ENCODE results near the gene BUD13. TPM values are rescaled to one million over a fixed set of nuclear protein-coding genes. Genes with fewer than 3 reads are reported as not detected.
A peak's percentile ranks its signal among the peaks of the same experiment; 100 is the strongest.

The BUD13 gene
- total and polyA plus RNA-seq, 2 of the 13 experiments (the other 11 are each of a cell fraction or from before 2014, with no cell fraction given): 13.3 to 25.9 TPM

DNA sequence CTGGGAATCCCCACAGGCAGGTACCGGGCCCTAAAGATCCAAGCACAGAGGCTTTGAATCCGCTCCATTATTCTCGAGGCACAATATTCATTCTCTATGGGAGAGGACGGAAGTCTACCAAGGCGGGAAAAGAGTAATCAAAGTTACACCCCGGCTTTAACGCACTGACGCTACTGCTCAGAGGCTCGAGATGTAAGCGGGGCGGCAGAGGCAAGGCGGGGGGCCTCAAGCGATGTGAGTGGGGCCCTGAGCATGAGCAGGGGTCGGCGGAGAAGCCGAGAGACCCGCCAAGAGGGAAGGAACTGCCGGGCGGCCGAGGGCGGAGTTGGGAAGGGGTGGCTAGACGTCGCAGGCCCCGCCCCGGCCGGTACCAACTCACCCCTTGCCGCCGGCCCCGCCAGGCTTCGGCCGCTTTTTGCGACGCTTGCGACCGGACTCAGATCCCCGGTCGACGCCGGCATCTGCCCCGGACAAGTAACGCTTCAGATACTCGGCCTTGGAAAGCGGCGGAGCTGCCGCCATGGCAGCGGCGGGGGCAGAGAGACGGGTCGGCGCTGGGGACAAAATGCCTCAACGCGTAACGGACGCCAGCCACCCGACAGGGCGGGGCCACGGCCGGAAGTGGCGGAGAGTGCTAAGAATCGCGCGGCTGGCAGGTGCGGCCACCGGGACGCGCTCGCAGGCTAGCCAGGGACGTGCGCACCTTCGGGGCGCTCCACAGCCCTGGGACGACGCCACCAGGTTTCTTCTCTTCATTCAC lies at the start of gene BUD13 (continued):
- TF ChIP-seq, protein P1, sequence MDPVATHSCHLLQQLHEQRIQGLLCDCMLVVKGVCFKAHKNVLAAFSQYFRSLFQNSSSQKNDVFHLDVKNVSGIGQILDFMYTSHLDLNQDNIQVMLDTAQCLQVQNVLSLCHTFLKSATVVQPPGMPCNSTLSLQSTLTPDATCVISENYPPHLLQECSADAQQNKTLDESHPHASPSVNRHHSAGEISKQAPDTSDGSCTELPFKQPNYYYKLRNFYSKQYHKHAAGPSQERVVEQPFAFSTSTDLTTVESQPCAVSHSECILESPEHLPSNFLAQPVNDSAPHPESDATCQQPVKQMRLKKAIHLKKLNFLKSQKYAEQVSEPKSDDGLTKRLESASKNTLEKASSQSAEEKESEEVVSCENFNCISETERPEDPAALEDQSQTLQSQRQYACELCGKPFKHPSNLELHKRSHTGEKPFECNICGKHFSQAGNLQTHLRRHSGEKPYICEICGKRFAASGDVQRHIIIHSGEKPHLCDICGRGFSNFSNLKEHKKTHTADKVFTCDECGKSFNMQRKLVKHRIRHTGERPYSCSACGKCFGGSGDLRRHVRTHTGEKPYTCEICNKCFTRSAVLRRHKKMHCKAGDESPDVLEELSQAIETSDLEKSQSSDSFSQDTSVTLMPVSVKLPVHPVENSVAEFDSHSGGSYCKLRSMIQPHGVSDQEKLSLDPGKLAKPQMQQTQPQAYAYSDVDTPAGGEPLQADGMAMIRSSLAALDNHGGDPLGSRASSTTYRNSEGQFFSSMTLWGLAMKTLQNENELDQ (CRISPR knock-in tag; IDR thresholded peaks at IDR 0.05; ENCODE audit: borderline replicate concordance): peak; percentile 15; the same call in 1 of the 2 replicates
- TF ChIP-seq, protein P2, sequence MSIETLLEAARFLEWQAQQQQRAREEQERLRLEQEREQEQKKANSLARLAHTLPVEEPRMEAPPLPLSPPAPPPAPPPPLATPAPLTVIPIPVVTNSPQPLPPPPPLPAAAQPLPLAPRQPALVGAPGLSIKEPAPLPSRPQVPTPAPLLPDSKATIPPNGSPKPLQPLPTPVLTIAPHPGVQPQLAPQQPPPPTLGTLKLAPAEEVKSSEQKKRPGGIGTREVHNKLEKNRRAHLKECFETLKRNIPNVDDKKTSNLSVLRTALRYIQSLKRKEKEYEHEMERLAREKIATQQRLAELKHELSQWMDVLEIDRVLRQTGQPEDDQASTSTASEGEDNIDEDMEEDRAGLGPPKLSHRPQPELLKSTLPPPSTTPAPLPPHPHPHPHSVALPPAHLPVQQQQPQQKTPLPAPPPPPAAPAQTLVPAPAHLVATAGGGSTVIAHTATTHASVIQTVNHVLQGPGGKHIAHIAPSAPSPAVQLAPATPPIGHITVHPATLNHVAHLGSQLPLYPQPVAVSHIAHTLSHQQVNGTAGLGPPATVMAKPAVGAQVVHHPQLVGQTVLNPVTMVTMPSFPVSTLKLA (IDR thresholded peaks at IDR 0.05): no peak
- no peak for TF ChIP-seq TBX3 (IDR thresholded peaks at IDR 0.05; ENCODE audit: borderline replicate concordance)
- TF ChIP-seq ZFP41 (CRISPR knock-in tag; IDR thresholded peaks at IDR 0.05; ENCODE audit: borderline replicate concordance): no peak
- TF ChIP-seq ZNF878 (CRISPR knock-in tag; IDR thresholded peaks at IDR 0.05): 0 out of 2 replicates have a peak, but pooled peaks have one; percentile 65
- TF ChIP-seq TCF12 (IDR thresholded peaks at IDR 0.05): no peak
- peak; percentile 51; the same call in 1 of the 2 replicates for TF ChIP-seq TCF12 (CRISPR knock-in tag; IDR thresholded peaks at IDR 0.05)
- no peak for TF ChIP-seq CENPX (CRISPR knock-in tag; IDR thresholded peaks at IDR 0.05)
- TF ChIP-seq SYNCRIP (IDR thresholded peaks at IDR 0.05; ENCODE audit: insufficient read depth, low read depth, low read length): no peak
- peak; percentile 60; the same call in 1 of the 2 replicates for TF ChIP-seq ZNF792 (CRISPR knock-in tag; IDR thresholded peaks at IDR 0.05)
- TF ChIP-seq MAZ (IDR thresholded peaks at IDR 0.05; ENCODE audit: borderline replicate concordance, low read depth, low read length): peak; percentile 91
- peak; percentile 98 for TF ChIP-seq MAZ (CRISPR knock-in tag; IDR thresholded peaks at IDR 0.05; ENCODE audit: low read depth)
- TF ChIP-seq ZNF790 (CRISPR knock-in tag; IDR thresholded peaks at IDR 0.05; ENCODE audit: borderline replicate concordance): no peak; the same call in 1 of the 2 replicates
- TF ChIP-seq ZNF317 (CRISPR knock-in tag; IDR thresholded peaks at IDR 0.05): peak; percentile 59; the same call in 1 of the 2 replicates
- no peak for TF ChIP-seq PAF1 (CRISPR knock-in tag; IDR thresholded peaks at IDR 0.05)
- 0 out of 2 replicates have a peak, but pooled peaks have one; percentile 71 for TF ChIP-seq HNRNPL (IDR thresholded peaks at IDR 0.05; ENCODE audit: low read depth, low read length)
- peak; percentile 71; the same call in 1 of the 2 replicates for TF ChIP-seq MTF1 (CRISPR knock-in tag; IDR thresholded peaks at IDR 0.05)
- peak; percentile 57 for TF ChIP-seq ZBTB26 (CRISPR knock-in tag; IDR thresholded peaks at IDR 0.05; ENCODE audit: borderline replicate concordance)
- TF ChIP-seq ZNF784 (CRISPR knock-in tag; IDR thresholded peaks at IDR 0.05; ENCODE audit: borderline replicate concordance): peak; percentile 81; the same call in 1 of the 2 replicates
- TF ChIP-seq, protein P3, sequence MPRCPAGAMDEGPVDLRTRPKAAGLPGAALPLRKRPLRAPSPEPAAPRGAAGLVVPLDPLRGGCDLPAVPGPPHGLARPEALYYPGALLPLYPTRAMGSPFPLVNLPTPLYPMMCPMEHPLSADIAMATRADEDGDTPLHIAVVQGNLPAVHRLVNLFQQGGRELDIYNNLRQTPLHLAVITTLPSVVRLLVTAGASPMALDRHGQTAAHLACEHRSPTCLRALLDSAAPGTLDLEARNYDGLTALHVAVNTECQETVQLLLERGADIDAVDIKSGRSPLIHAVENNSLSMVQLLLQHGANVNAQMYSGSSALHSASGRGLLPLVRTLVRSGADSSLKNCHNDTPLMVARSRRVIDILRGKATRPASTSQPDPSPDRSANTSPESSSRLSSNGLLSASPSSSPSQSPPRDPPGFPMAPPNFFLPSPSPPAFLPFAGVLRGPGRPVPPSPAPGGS (CRISPR knock-in tag; IDR thresholded peaks at IDR 0.05): peak; percentile 81; the same call in 1 of the 2 replicates
- TF ChIP-seq HDAC2 (CRISPR knock-in tag; IDR thresholded peaks at IDR 0.05): peak; percentile 79; the same call in 1 of the 2 replicates
- peak; percentile 73; the same call in 1 of the 2 replicates for TF ChIP-seq GFI1 (CRISPR knock-in tag; IDR thresholded peaks at IDR 0.05; ENCODE audit: borderline replicate concordance)

Measured in HepG2 (cell line).